Forelimb muscle (tissue), 1 donor: ENCODE data around the gene POM121. TPM values are rescaled to one million over a fixed set of nuclear protein-coding genes. Genes with fewer than 3 reads are reported as not detected.
"Not testable (repeated sequence)": the region's sequence is repeated elsewhere in the genome, so short reads cannot be mapped to it uniquely, and the experiment has no call there.

ENCODE experiments used
- DNase-seq: peaks from one replicate; pipeline ENCODE4 v3.0.0-alpha.2; 2013; ENCODE audit warnings: low read depth
- polyA plus RNA-seq: library from polyadenylated mRNA; unstranded; fragments of 120-200 nt; gene quantifications from one replicate; pipeline ENCODE4 v1.2.1, GENCODE V29; 2013; ENCODE audit not compliant: insufficient read length

Gene POM121
- polyA plus RNA-seq, 1 donor = 29.2 TPM

GRCh38 chr7:72995484-72995883 lies 70.6 kb downstream of the POM121 start:
- DNase-seq = not testable (repeated sequence)

GRCh38 chr7:72997447-72997846 lies 72.6 kb downstream of the POM121 start:
- DNase-seq = not testable (repeated sequence)

- not testable (repeated sequence) for DNase-seq
Observed at GRCh38 chr7:72997887-72998468, 73.1 kb downstream of the POM121 start.

Other genes starting within 250 kb of the POM121 start
- gene TYW1B, start 96.9 kb upstream of the POM121 start, polyA plus RNA-seq = 6.0 TPM
- 1.5 TPM for gene TRIM74, start 44.4 kb downstream of the POM121 start, polyA plus RNA-seq
- 0.20 TPM for gene SPDYE8, start 104.7 kb downstream of the POM121 start, polyA plus RNA-seq
- gene SPDYE11, start 132.8 kb downstream of the POM121 start, polyA plus RNA-seq = 0.20 TPM
- 0.20 TPM for gene SPDYE9, start 160.9 kb downstream of the POM121 start, polyA plus RNA-seq